ENCODE measurements around the gene SPOCK1. TPM values are rescaled to one million over a fixed set of nuclear protein-coding genes. Genes with fewer than 3 reads are reported as not detected.

Gene SPOCK1
- total RNA-seq, 1 experiment from 2014 or later = 58.9 TPM

- DNase-seq (ENCODE audit: low read depth) = no peak
These were observed 384.0 kb downstream of the SPOCK1 start for GRCh38 chr5:137115152-137115551.

GRCh38 chr5:137114529-137114928 is 384.6 kb downstream of the SPOCK1 start:
- peak; percentile 51 for DNase-seq (ENCODE audit: low read depth)

- DNase-seq (ENCODE audit: low read depth) = no peak
These were observed 385.2 kb downstream of the SPOCK1 start for GRCh38 chr5:137113939-137114338.

- DNase-seq (ENCODE audit: low read depth) = peak; percentile 69
These were observed 386.0 kb downstream of the SPOCK1 start for GRCh38 chr5:137113161-137113560.

- no peak for DNase-seq (ENCODE audit: low read depth)
These were observed 393.6 kb downstream of the SPOCK1 start for GRCh38 chr5:137105351-137106035.

- no peak for DNase-seq (ENCODE audit: low read depth)
These were observed 397.6 kb downstream of the SPOCK1 start for GRCh38 chr5:137101544-137101943.

- no peak for DNase-seq (ENCODE audit: low read depth)
These were observed 399.5 kb downstream of the SPOCK1 start for GRCh38 chr5:137099651-137100050.

- no peak for DNase-seq (ENCODE audit: low read depth)
These were observed 400.5 kb downstream of the SPOCK1 start for GRCh38 chr5:137098663-137099062.

- no peak for DNase-seq (ENCODE audit: low read depth)
These were observed 400.9 kb downstream of the SPOCK1 start for GRCh38 chr5:137098238-137098637.

GRCh38 chr5:137097203-137097602 is 401.9 kb downstream of the SPOCK1 start:
- no peak for DNase-seq (ENCODE audit: low read depth)

- DNase-seq (ENCODE audit: low read depth) = peak; percentile 63
These were observed 402.7 kb downstream of the SPOCK1 start for GRCh38 chr5:137096149-137097103.

- DNase-seq (ENCODE audit: low read depth) = no peak
These were observed 403.5 kb downstream of the SPOCK1 start for GRCh38 chr5:137095597-137095996.

GRCh38 chr5:137092831-137093230 is 406.3 kb downstream of the SPOCK1 start:
- no peak for DNase-seq (ENCODE audit: low read depth)

GRCh38 chr5:137091472-137091871 is 407.7 kb downstream of the SPOCK1 start:
- peak; percentile 77 for DNase-seq (ENCODE audit: low read depth)

- no peak for DNase-seq (ENCODE audit: low read depth)
These were observed 408.4 kb downstream of the SPOCK1 start for GRCh38 chr5:137090721-137091120.

GRCh38 chr5:137090151-137090550 is 409.0 kb downstream of the SPOCK1 start:
- no peak for DNase-seq (ENCODE audit: low read depth)

GRCh38 chr5:137088175-137088574 is 411.0 kb downstream of the SPOCK1 start:
- no peak for DNase-seq (ENCODE audit: low read depth)

- DNase-seq (ENCODE audit: low read depth) = no peak
These were observed 412.8 kb downstream of the SPOCK1 start for GRCh38 chr5:137086342-137086741.

GRCh38 chr5:137085206-137085605 is 413.9 kb downstream of the SPOCK1 start:
- DNase-seq (ENCODE audit: low read depth) = no peak

GRCh38 chr5:137084016-137084415 is 415.1 kb downstream of the SPOCK1 start:
- no peak for DNase-seq (ENCODE audit: low read depth)

GRCh38 chr5:137082951-137083350 is 416.2 kb downstream of the SPOCK1 start:
- no peak for DNase-seq (ENCODE audit: low read depth)

- peak; percentile 52 for DNase-seq (ENCODE audit: low read depth)
These were observed 420.9 kb downstream of the SPOCK1 start for GRCh38 chr5:137078171-137078665.

Measured in RPMI7951 (cell line).